Inflammatory macrophage (primary cell): ENCODE results near the gene ANKRD61.
"Not testable (repeated sequence)": the region's sequence is repeated elsewhere in the genome, so short reads cannot be mapped to it uniquely, and the experiment has no call there.

Experiments used
- DNase-seq, 2 donors: peaks; one replicate each; pipeline ENCODE4 v3.0.0-alpha.2; 2020 to 2022

ANKRD61 gene

GRCh38 chr7:6032167-6032566 is 991 bp downstream of the ANKRD61 start:
- no peak for DNase-seq

DNA sequence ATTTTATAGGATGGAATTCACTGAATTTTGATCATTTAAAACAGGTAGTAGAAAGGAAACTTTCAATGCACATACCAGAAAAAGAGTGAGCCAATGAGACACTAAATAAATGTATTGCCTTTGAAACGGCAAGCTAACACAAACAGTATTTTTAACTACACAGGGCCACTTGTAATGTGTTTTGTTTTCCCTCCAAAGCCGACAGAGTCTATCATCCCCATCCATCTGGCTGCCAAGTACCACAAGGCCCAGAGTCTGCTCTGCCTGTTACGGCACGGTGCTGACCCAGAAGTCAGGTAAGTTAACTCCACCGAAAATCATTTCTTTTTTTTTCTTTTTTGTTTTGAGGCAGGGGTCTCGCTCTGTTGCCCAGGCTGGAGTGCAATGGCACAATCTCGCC is 1.5 kb downstream of the ANKRD61 start:
- DNase-seq = no peak

- no peak for DNase-seq
These were observed 4.0 kb downstream of the ANKRD61 start for GRCh38 chr7:6035165-6035564.

DNA sequence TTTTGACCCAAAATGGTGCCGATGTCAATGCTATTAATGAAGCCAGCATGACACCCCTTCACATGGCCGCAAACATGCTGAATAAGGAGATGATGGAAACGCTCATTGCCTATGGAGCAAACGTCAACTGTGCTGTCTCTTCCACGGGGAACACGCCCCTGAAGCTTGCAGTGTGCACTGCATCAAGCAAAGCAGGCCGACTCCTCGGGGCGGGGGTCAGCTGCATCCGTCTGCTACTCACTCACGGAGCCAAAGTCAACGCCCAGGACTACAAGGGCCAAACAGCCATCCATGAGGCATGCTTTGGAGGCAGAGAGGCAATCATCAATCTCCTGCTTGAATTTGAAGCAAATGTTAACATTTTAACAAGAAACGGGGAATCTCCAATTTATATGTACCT is 4.5 kb downstream of the ANKRD61 start:
- no peak for DNase-seq

- DNase-seq = no peak
These were observed 18.6 kb downstream of the ANKRD61 start for GRCh38 chr7:6049780-6050179.

GRCh38 chr7:6051185-6051584 is 20.0 kb downstream of the ANKRD61 start:
- not testable (repeated sequence) for DNase-seq

DNA sequence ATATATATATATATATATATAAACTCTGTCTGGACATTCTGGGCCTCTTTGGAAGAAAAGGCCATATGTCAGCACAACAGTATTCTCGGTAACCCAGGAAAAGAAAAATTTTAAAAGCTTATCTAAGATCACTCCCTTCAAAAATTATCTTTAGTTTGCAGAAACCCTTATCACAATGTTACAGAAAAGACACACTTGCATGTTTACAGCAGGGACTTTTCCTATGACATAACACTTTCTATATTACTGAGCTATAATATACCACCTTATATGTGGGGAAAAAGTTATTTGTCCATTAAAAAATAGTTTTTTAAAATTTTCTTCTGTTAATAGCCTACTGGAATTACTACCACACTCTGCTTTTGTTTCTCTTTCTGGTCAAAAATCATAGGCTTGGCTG is 25.4 kb downstream of the ANKRD61 start:
- no peak for DNase-seq

DNA sequence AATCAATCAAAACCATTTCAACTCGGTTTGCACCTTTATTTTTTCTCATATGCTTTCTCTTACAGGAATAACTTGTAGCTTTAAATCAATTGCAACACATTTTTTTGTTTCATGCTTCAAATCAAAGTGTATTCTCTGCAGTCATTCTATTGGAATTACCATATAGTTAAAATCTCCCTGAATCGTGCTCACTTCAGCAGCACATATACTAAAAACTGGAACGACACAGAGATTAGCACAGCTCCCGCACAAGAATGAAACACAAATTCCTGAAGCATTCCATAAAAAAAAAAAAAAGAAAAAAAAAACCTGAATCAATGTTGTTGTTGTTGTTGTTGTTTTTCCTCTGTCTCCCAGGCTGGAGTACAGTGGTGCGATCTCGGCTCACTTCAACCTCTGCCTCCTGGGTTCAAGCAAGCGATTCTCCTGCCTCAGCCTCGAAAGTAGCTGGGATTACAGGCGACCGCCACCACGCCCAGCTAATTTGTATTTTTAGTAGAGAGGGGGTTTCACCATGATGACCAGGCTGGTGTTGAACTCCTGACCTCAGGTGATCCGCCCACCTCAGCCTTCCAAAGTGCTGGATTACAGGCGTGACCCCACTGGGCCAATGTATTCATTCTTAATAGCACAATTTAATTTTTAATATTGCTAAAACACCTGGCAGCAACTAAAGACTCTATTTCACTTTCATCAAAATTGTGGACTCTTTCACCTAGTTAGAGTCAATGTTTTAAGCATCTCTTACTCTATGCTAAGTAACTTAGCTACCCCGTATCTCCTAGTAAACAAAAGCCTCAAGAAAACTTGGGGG is 26.3 kb downstream of the ANKRD61 start:
- DNase-seq = no peak

DNA sequence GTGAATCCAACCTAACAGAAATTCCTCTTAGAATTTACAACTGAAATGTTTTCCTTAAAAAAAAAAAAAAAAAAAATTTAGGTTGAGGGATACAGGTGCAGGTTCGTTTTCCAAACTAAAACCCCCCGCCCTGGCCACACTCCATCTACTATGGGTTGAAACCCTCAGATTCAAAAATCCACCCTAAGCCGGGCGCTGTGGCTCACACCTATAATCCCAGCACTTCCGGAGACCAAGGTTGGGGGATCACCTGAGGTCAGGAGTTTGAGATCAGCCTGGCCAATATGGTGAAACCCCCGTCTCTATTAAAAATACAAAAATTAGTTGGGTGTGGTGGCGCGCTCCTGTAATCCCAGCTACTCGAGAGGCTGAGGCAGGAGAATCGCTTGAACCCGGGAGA is 28.8 kb downstream of the ANKRD61 start:
- not testable (repeated sequence) for DNase-seq

DNA sequence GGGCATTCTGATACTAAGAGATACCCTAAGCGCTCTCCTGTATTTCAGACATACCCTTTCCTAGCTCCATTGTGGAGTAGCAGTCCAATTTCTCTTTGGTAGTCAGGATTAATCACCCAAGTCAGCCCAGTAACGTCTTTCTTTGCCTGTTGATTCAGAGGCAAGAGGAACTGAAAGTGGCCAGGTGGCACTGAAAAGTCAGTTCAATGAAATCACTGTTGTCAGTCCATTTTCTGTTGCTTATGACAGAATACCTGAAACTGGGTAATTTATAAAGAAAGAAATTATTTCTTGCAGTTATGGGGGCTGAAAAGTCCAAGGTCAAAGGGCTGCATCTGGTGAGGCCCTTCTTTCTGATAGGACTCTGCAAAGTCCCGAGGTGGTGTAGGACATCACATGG is 40.2 kb downstream of the ANKRD61 start:
- DNase-seq = no peak

DNA sequence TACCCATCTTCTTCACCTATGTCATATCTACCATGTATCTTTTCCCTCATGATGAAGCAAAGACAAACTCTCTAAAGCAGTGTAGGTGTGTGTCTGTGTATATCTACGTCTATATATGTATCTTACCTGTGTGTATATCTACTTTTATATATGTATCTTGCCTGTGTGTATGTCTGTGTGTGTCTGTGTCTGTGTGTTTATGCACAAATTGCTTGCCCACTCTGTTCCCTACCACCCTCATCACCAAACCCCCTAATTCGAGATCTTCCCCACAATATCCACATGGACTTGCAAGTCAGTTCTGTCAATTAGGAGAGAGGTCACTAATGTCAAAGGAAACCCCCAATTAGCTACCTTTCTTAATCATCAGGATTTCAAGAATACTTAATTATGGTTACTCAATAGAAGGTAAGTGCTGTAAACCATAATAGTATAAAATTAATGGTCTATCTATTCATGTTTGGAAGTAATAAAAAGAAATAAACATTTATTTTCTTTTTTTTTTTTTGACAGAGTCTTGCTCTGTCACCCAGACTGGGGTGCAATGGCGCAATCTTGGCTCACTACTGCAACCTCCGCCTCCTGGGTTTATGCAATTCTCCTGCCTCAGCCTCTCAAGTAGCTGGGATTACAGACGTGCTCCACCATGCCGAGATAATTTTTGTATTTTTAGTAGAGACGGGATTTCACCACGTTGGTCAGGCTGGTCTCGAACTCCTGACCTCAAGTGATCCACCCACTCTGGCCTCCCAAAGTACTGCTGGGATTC is 43.6 kb downstream of the ANKRD61 start:
- DNase-seq = peak; percentile 77 to 78

DNA sequence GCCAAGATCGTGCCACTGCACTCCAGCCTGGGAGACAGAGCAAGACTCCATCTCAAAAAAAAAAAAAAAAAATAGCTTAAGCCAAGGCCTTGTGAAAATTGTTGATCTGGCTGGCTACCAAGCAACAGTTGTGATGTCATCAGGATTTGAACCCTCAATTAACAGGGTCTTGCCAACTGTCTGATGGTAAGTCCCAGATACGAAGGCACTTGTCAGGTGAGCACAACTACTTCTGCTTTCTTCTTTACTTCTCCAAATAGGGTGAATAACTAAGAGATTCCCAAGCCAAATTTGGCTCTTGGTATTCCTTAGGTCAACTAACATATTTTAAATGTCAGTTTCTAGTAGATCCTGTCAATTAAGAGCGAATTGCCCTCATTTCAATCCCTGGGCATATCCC is 47.4 kb downstream of the ANKRD61 start:
- DNase-seq = peak; percentile 17 to 19

DNA sequence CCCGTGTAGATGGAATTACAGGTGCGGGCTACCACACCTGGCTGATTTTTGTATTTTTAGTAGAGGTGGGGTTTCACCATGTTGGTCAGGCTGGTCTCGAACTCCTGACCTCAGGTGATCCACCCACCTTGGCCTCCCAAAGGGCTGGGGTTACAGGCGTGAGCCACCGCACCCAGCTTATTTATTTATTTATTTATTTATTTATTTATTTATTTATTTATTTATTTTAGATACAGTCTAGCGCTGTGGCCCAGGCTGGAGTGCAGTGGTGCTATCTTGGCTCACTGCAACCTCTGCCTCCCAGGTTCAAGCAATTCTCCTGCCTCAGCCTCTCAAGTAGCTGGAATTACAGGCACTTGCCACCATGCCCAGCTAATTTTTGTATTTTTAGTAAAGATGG is 51.9 kb downstream of the ANKRD61 start:
- DNase-seq = not testable (repeated sequence)
